Astrocyte (in vitro differentiated cells and primary cell): ENCODE measurements around the gene DIAPH2. TPM values are rescaled to one million over a fixed set of nuclear protein-coding genes. Genes with fewer than 3 reads are reported as not detected.

Experiments
- DNase-seq: peaks from one replicate; pipeline ENCODE4 v3.0.0-alpha.2; 2010; ENCODE audit warnings: low read depth
- FAIRE-seq: peaks from 2 replicates; lab custom pipeline; 2011; peaks lifted over from hg19 to GRCh38; lab: Jason Lieb, UNC
- H2AFZ ChIP-seq: 2 replicates; pipeline ENCODE4 v1.6.0; 2012; ENCODE audit warnings: low read depth, low read length, inconsistent platforms
- H3K27ac ChIP-seq: 2 replicates; pipeline ENCODE4 v1.5.1; 2011; ENCODE audit warnings: low read depth, low read length, inconsistent platforms
- H3K27me3 ChIP-seq: 2 replicates; pipeline ENCODE4 v1.6.0; 2011; ENCODE audit warnings: low read length, inconsistent platforms; ENCODE audit not compliant: insufficient read depth
- H3K36me3 ChIP-seq: 2 replicates; pipeline ENCODE4 v1.5.1; 2011; ENCODE audit warnings: low read length, inconsistent platforms; ENCODE audit not compliant: insufficient read depth
- H3K4me1 ChIP-seq: 2 replicates; pipeline ENCODE4 v1.5.1; 2011; ENCODE audit warnings: low read length, inconsistent platforms; ENCODE audit not compliant: insufficient read depth
- H3K4me2 ChIP-seq: 2 replicates; pipeline ENCODE4 v1.6.0; 2012; ENCODE audit warnings: low read length, inconsistent platforms
- H3K4me3 ChIP-seq: 2 replicates; pipeline ENCODE4 v1.5.1; 2011; ENCODE audit warnings: low read depth, mild to moderate bottlenecking, low read length, inconsistent platforms; ENCODE audit not compliant: insufficient read depth
- H3K79me2 ChIP-seq: 2 replicates; pipeline ENCODE4 v1.6.0; 2012; ENCODE audit warnings: mild to moderate bottlenecking, low read length, inconsistent platforms; ENCODE audit not compliant: insufficient read depth
- H3K9ac ChIP-seq: 2 replicates; pipeline ENCODE4 v1.6.0; 2012; ENCODE audit warnings: mild to moderate bottlenecking, low read length, inconsistent platforms
- H3K9me3 ChIP-seq: 2 replicates; pipeline ENCODE4 v1.5.1; 2012; ENCODE audit warnings: low read depth, mild to moderate bottlenecking, low read length, inconsistent platforms; ENCODE audit not compliant: insufficient read depth
- H4K20me1 ChIP-seq: 2 replicates; pipeline ENCODE4 v1.6.0; 2012; ENCODE audit warnings: low read length, inconsistent platforms; ENCODE audit not compliant: insufficient read depth
- H3K27ac Mint-ChIP-seq: one replicate; pipeline ENCODE4 v1.8.0; 2021; ENCODE audit warnings: mild to moderate bottlenecking, mixed read lengths; ENCODE audit not compliant: unreplicated experiment
- H3K27me3 Mint-ChIP-seq: one replicate; pipeline ENCODE4 v1.8.0; 2021; ENCODE audit warnings: low read depth, mixed read lengths; ENCODE audit not compliant: unreplicated experiment
- H3K36me3 Mint-ChIP-seq: one replicate; pipeline ENCODE4 v1.8.0; 2021; ENCODE audit warnings: low read depth, mixed read lengths; ENCODE audit not compliant: unreplicated experiment
- H3K4me1 Mint-ChIP-seq: one replicate; pipeline ENCODE4 v1.8.0; 2021; ENCODE audit warnings: low read depth, mixed read lengths; ENCODE audit not compliant: unreplicated experiment
- H3K4me3 Mint-ChIP-seq: one replicate; pipeline ENCODE4 v1.8.0; 2021; ENCODE audit warnings: mild to moderate bottlenecking, moderate library complexity, mixed read lengths; ENCODE audit not compliant: unreplicated experiment
- H3K9me3 Mint-ChIP-seq: one replicate; pipeline ENCODE4 v1.8.0; 2021; ENCODE audit warnings: mild to moderate bottlenecking, mixed read lengths; ENCODE audit not compliant: unreplicated experiment
- EZH2 ChIP-seq: IDR thresholded peaks from 2 replicates; pipeline ENCODE4 v1.6.1; 2012; ENCODE audit warnings: mild to moderate bottlenecking, low read length, inconsistent platforms; ENCODE audit not compliant: insufficient read depth
- total RNA-seq: library from RNA; stranded (reverse); gene quantifications from 2 replicates; pipeline ENCODE4 v1.2.1, GENCODE V29; 2021
- TF ChIP-seq, protein P1 (sequence below): IDR thresholded peaks from 2 replicates; pipeline ENCODE4 v1.5.1; 2011; ENCODE audit warnings: low read depth, mild to moderate bottlenecking, inconsistent platforms, low read length, moderate library complexity; ENCODE audit not compliant: insufficient read depth

Gene DIAPH2
- total RNA-seq, 1 donor from 2014 or later, result 9.8 TPM

DNA sequence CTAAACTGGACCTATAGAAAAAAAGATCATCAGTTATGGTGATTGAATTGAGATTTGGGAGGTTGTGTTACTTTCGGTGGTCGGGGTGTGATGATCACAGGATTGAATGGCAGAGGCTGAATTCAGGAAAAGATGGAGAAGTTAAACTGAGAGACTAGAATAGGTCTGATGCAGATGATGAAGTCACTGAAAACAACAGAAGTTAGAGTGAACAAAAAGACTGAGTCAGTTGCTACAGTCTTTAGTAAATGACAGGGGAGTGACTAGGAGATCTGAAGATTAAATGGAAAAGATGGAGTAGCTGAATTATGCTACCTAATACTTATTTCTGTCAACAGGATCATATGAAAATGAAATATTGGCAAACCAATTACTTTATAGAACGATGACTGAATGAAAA is 362.2 kb downstream of the DIAPH2 start:
- H3K27ac ChIP-seq, result no peak overlapping the region
- no peak overlapping the region for H3K9ac ChIP-seq
- Mint-ChIP-seq H3K4me3 (no peak overlapping the region), H3K4me1 (no peaks in the 10 kb centered on the region), H3K27me3 (no peaks in the 10 kb centered on the region), H3K27ac (no peak overlapping the region), H3K36me3 (no peaks in the 10 kb centered on the region), H3K9me3 (no peaks in the 10 kb centered on the region)
- FAIRE-seq (peak; percentile 96), DNase-seq (no peak)
- H3K4me3 ChIP-seq, result no peak overlapping the region
- H4K20me1 ChIP-seq, result no peaks in the 10 kb centered on the region
- TF ChIP-seq EZH2, result no peak
- TF ChIP-seq, protein P1, sequence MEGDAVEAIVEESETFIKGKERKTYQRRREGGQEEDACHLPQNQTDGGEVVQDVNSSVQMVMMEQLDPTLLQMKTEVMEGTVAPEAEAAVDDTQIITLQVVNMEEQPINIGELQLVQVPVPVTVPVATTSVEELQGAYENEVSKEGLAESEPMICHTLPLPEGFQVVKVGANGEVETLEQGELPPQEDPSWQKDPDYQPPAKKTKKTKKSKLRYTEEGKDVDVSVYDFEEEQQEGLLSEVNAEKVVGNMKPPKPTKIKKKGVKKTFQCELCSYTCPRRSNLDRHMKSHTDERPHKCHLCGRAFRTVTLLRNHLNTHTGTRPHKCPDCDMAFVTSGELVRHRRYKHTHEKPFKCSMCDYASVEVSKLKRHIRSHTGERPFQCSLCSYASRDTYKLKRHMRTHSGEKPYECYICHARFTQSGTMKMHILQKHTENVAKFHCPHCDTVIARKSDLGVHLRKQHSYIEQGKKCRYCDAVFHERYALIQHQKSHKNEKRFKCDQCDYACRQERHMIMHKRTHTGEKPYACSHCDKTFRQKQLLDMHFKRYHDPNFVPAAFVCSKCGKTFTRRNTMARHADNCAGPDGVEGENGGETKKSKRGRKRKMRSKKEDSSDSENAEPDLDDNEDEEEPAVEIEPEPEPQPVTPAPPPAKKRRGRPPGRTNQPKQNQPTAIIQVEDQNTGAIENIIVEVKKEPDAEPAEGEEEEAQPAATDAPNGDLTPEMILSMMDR, result no peak
- H3K36me3 ChIP-seq, result no peaks in the 10 kb centered on the region
- H3K4me2 ChIP-seq, result no peak overlapping the region
- no peak overlapping the region for H2AFZ ChIP-seq
- H3K9me3 ChIP-seq, result no peaks in the 10 kb centered on the region
- no peaks in the 10 kb centered on the region for H3K27me3 ChIP-seq
- no peaks in the 10 kb centered on the region for H3K4me1 ChIP-seq
- no peaks in the 10 kb centered on the region for H3K79me2 ChIP-seq

DNA sequence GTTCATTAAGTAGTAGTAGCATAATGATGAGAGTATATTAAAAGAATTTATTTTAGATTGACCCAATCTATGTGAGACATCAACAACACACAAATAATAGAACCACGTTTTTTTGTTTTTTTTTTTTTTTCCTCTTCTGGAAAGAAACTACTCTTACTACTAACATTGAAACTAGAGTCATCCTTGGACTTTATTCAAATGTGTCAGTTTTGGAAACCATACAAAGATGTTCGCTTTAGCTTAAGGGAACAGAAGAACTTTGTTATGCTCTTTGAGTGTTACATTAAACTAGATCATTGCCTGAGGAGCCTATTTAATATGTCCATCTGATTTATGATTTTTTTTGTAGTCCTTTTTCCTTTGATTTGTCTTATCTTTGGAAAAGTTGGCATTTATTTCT is 365.8 kb downstream of the DIAPH2 start:
- Mint-ChIP-seq H3K27ac (no peak overlapping the region), H3K27me3 (no peaks in the 10 kb centered on the region), H3K4me1 (no peaks in the 10 kb centered on the region), H3K4me3 (no peak overlapping the region), H3K36me3 (no peaks in the 10 kb centered on the region), H3K9me3 (no peaks in the 10 kb centered on the region)
- Histone ChIP-seq H2AFZ (no peak overlapping the region), H3K9me3 (no peaks in the 10 kb centered on the region), H3K4me2 (no peak overlapping the region), H4K20me1 (no peaks in the 10 kb centered on the region), H3K36me3 (no peaks in the 10 kb centered on the region), H3K79me2 (no peaks in the 10 kb centered on the region), H3K4me1 (no peaks in the 10 kb centered on the region), H3K9ac (no peak overlapping the region), H3K27ac (no peak overlapping the region), H3K27me3 (no peaks in the 10 kb centered on the region), H3K4me3 (no peak overlapping the region)
- FAIRE-seq (peak; percentile 97), DNase-seq (no peak)
- TF ChIP-seq EZH2, result no peak
- TF ChIP-seq, protein P1, result no peak

DNA sequence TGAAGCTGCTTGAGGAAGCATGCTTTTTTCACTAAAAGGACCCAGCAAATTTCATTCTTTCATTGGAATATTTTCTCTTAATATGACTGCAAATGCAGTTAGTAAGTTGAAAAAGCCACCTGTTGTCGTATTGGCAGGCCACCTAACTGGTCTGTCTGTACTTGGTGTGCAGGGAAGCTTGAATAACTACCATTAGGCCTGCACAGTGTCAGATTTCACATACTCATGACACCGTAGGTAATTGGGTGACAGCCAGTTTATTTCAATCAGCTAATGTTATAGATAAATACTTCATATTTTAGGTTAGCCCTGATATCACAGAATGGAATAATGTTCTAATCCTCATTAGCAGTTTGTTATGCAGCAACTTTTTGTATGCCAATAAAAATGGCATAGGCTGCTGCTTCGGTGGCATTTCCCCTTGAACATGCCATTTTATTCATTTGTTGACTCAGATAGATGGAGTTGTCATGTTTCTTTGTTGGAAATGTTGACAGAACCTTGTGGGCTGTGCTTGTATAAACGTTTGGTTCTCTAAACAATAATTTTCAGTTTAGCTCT is 372.8 kb downstream of the DIAPH2 start:
- H3K4me2 ChIP-seq, result no peak overlapping the region
- H3K9me3 ChIP-seq, result no peaks in the 10 kb centered on the region
- Mint-ChIP-seq H3K27me3 (no peaks in the 10 kb centered on the region), H3K27ac (no peak overlapping the region), H3K36me3 (no peaks in the 10 kb centered on the region), H3K4me1 (no peaks in the 10 kb centered on the region), H3K4me3 (no peak overlapping the region), H3K9me3 (peaks cover 2% of the 10 kb centered on the region)
- no peaks in the 10 kb centered on the region for H4K20me1 ChIP-seq
- H3K9ac ChIP-seq, result no peak overlapping the region
- no peaks in the 10 kb centered on the region for H3K79me2 ChIP-seq
- no peak overlapping the region for H2AFZ ChIP-seq
- H3K4me1 ChIP-seq, result no peaks in the 10 kb centered on the region
- TF ChIP-seq, protein P1, result no peak
- TF ChIP-seq EZH2, result no peak
- no peaks in the 10 kb centered on the region for H3K36me3 ChIP-seq
- FAIRE-seq (peak; percentile 43), DNase-seq (no peak)
- no peaks in the 10 kb centered on the region for H3K27me3 ChIP-seq
- no peak overlapping the region for H3K4me3 ChIP-seq
- no peak overlapping the region for H3K27ac ChIP-seq
